Activated effector memory CD4-positive, alpha-beta T cell treated with anti-CD3 and anti-CD28 coated beads, Interleukin-2, amount 50 U/mL, for 16 hours (primary cell): ENCODE results near the gene KRT77.
"Not testable (repeated sequence)": the region's sequence is repeated elsewhere in the genome, so short reads cannot be mapped to it uniquely, and the experiment has no call there.

Source experiments
- DNase-seq: peaks from one replicate; pipeline ENCODE4 v3.0.0-alpha.2; 2020

KRT77 gene

DNA sequence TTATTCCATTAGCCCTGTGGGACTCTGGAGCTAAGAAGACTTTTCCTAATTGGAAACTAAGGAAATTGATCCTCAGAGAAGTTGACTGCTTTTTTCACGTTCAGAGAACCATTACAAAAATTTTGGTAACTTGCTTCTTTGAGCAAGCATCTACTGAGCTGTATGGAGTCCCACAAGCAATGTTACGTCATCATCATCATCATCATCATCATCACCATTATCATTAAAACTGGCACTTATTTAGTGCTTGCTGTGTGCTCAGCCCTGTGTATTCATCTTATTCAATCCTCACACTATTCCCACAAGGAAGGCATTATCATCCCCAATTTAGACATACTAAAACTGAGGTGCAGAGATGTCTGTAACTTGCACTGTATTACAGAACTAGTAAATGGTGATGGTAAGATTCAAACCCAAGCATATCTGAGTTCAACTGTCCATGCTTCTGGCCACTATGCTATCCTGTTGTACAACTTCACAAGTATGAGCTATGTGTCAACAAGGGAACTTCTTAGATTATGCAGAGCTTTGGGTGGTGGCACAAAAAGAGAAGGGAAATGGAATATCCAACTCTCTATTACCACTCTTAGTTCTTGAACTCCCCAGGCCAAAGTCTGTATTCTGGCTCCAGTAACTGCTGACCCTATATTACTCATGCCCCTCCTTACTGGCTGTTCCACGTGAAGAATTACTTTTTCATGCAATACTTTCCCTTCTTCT lies 29.5 kb downstream of the KRT77 start:
- no peak for DNase-seq

DNA sequence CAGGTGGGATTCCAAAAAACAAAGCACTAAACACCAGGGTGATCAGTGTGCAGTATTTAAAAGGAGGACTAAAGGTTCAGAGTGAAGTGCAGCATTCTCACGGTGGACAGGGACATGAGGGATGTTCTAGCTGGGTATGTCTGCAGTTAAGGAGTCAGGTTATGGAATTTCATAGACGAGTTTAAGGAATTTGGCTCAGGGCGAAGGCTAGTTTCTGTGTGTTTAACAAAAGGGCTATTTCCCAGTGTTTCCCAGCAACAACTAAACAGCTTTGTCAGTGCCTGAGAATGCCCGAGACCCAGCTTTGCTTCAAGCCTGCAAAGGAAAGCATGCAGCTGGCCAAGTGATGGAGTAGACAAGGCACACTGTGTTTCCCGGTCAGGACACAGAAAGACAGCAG lies 30.1 kb downstream of the KRT77 start:
- DNase-seq, result no peak

DNA sequence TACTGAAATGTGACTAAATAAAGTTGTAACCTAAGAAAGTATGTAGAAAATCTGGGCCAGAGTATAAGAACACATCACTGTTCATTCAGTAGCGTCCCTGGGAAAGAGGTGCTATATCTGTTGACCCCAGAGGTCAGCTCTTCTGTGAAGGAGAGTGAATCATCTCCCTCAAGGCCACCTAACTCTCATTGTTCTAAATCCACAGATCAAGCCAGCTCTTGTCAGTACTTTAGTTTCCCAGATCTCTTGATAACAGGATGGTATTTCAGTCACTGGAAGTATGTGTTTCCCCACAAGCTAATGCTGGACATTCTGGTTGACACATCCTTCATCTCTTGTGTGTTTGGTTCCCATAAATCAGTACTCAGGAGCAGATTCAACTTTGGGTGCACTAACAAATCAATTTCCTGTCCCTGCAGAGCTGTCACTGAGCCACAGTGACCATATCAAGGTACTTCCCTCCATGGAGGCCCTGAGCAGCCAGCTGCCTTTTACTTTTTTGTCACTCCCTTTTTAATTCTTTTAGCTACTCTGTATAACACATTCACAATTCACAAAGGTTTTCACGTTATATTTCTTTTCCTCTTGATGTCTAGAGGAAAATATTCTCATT lies 30.9 kb downstream of the KRT77 start:
- no peak for DNase-seq

GRCh38 chr12:52670961-52671360 lies 32.4 kb downstream of the KRT77 start:
- no peak for DNase-seq

- DNase-seq, result no peak
These were observed 32.8 kb downstream of the KRT77 start for GRCh38 chr12:52670506-52670905.

DNA sequence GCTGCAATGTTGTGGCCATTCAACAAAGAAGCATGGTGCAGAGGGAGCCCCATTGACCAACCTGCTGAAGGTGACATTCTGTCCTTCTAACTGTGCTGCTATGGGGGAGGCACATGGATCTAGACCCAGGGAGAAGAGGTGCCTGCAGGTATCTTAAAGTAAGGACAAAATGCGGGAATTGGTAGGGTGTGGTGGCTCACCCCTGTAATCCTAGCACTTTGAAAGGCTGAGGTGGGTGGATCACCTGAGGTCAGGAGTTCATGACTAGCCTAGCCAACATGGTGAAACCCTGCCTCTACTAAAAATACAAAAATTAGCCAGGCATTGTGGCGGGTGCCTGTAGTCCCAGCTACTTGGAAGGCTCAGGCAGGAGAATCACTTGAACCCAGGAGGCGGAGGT lies 33.4 kb downstream of the KRT77 start:
- DNase-seq, result not testable (repeated sequence)

DNA sequence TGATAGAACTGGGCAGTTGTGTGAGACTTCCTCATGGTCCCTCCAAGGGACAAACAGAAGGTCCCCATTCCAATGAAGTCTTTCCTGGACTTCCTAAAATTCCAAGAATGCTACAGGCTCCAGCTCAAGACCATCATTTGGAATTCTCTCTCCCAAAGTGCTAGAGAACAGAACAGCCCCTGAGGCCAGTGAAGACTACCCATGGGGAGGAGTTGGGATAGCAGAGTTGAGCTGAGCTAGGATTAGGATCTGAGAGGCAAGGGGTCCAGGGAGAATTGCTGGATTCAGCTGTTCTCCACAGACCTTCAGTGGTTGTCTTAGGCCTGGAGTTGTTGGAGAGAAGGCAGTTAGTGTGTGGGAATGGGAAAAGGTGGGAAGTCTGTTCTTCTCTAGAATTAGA lies 33.9 kb downstream of the KRT77 start:
- DNase-seq, result no peak

- no peak for DNase-seq
These were observed 35.4 kb downstream of the KRT77 start for GRCh38 chr12:52667931-52668330.

DNA sequence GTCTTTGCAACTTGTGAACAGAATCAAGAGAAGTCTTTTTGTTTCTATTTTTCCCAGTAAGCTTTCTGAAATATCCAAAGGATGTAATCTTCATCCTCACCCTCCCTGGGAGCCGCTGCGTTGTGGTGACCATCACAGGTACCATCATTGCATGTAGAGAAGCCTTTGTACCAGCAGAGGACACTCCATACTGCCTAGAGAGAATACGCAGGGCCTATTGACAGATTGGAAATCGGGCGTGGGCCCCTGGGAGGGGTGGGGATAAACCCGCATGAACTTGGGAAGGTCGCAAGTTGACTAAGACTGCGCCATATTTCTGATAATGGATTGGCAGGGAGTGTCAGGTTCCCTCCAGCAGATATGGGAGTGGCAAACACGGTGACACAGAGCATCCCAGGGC lies 35.8 kb downstream of the KRT77 start:
- no peak for DNase-seq

- no peak for DNase-seq
These were observed 36.9 kb downstream of the KRT77 start for GRCh38 chr12:52666471-52666870.

- DNase-seq, result no peak
These were observed 39.9 kb downstream of the KRT77 start for GRCh38 chr12:52663420-52663819.

DNA sequence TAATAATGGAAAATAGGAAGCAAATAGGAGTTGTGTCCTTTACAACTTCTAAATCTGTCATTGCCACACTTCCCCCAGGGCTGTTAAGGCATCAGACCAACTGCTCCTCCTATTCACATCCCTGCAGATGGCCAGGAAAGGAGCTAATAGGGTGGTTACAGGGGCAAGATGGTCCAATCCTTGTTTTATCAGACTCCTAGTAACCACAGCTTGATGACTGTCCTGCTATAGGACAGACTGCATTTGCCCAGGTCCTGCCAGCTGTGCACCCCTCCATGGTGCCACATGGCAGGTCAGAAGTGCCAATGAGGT lies 40.5 kb downstream of the KRT77 start:
- no peak for DNase-seq

GRCh38 chr12:52662093-52662917 lies 41.0 kb downstream of the KRT77 start:
- DNase-seq, result no peak

DNA sequence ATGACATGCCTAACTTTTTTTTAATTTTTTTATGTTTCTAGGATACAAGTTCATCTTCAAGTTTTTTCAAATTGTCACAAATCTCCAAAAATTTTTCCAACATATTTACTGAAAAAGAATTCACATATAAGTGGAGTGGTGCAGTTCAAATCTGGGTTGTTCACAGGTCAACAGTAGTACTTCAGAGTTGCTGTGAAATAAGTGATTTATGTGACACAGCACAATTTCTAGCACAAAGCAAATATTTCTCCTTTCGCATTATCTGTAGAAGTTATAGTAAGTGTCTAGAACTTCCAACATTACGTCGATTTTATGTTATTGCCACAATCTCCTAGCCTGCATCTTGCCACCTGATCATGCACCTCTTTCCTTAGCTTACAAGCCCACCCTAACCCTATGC lies 41.7 kb downstream of the KRT77 start:
- no peak for DNase-seq

DNA sequence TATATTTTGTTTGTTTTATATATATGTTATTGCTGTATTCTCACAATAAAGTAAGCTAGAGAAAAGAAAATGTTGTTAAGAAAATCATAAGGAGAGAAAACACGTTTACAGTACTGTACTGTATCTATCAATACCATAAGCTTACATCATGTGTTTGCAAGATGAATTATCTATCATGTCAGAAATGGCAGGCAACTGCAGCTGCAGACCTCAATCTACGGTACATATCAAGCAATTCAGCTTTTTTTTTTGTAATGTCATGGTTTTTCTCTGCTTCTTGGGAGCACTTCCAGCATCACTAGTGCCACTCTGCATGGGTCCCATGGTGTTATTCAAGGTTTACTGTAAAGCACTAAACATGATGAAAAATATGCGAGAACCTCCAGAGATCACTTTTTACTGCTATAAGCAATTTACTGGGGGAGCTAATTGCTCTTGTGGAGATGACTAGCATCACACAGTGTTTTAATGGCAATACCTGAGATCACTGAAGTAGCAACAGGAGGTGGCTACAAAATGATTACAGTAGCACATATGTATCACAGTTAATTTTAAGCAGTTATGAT lies 42.3 kb downstream of the KRT77 start:
- DNase-seq, result no peak

DNA sequence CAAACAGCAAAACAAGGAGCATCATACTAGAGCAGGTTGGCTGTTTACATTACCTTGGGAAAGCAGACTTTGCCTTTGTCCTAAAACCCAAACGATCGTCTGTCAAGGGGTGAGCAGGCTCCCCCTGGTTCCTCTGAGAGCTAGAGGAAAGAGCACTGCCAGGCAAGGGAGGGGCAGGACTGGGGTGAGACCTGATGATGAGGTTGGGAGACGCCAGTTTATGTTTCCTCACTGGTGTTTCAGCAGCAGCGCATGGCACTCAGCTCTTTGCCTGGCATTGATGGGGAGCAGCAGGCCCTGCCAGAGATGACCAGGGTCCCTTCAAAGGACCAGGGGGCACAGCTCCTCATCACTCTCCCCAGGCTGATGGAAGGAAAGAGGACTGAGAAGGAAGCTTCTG lies 43.4 kb downstream of the KRT77 start:
- DNase-seq, result no peak

DNA sequence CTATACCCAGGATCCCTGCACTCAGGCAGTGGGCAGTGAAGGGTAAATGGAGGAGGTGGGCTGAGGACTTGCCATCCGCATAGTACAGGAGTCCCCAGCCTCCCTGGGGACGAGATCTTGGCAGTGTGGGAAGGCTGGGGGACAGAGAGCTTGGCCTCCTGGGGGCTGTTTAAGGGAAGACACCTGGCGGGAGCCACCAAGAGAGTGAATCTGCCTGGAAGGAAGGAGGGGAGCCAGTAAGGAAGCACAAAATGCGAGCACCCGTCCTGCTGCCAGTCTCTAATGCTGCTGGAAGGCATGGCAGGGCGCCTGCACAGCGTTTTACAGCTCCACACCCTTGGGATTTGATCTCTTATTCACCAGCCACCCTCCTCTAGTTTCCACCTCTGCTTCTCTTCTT lies 43.9 kb downstream of the KRT77 start:
- no peak for DNase-seq

GRCh38 chr12:52658196-52658595 lies 45.1 kb downstream of the KRT77 start:
- no peak for DNase-seq

DNA sequence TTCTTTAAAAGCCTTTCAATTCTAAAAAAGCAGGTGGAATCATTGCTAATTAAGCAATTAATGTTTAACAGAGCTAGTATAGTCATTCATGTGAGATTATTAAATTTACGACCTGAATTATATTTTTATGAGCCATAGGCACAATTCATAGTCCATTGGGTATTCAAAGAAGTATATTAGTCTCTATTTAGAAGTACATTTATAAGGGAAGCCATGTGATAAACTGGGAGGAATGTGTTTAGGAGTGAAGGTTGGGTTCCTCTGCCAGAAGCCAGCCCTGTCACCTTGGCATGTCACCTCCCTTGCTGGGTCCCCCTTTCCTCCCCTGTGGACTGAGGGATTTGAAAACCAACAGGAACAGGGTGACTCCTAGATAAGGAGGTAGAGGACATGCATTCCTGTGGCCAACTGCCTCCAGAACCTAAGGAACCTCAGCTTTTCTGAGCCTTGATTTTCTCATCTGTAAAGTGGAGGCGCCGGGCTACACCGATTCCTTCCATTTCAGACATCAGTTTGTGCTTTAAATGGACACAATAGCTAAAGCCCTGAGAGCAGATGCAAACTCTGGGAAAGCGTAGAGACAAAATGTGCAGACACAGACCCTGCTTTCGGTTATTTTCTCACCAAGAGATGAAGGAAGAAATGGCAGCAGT lies 45.9 kb downstream of the KRT77 start:
- no peak for DNase-seq

- no peak for DNase-seq
These were observed 46.7 kb downstream of the KRT77 start for GRCh38 chr12:52656616-52657015.

DNA sequence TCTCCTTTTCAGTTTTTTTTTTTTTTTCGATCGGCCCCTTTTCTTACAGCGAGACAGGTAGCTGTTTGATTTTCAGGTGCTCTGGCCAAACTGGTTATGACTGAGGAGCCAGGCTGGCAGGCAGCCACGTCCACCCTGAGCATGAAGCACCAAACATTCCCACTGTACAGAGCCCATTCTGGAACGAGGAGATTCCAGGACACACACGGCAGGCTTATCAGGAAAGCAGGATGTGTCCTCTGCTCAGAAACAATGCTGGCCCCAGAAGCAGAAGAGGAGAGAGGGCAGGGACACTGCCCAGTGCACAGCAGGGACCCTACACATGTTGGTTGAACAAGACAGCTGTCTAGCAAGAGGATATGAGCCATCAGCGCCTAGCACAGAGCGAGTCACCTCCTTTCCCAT lies 47.6 kb downstream of the KRT77 start:
- no peak for DNase-seq

DNA sequence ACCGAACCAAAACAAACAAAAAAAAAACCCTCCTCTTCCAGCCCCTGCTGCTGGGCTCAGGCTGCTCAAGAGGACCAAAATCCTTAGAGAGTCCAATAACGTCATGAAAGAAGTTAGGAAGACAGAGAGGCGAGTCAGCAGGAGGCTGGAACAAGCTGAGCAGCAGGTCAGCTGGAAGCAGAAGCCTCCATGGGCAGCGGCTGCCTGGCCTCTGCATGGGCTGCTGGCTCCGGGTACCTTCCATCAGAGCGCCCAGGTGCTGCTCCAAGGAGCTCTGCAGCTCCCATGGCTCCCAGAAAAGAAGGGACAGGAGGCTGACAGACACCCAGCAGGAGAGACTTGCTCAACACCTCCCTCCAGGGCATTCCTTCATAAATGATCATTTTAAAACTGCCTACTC lies 48.1 kb downstream of the KRT77 start:
- no peak for DNase-seq

DNA sequence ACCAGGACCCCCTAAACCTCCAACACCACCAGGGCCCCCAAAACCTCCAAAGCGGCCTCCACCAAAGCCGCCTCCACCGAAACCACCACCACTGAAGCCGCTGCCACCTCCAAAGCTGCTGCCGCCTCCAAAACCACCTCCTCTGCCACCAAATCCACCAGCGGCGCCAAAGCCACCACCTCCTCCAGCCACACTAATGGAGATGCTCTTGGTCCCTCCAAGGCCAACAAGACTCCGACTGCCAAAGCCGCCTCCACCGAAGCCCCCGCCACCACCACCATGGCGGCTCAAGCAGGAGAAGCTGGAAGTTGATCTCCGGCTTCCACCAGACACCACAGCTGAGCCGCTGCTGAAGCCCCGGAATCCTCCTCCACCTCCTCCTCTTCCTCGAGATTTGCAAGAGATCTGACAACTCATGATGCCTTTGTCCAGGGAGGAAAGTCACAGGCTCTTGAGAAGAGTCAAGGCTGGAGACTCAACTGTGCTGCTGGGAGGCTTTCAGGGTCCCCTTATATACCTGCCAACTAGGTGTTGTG lies 51.5 kb downstream of the KRT77 start, which contains the start of gene KRT2:
Gene KRT2 (minus strand): TSS at position 486 of the 536 bp plus-strand sequence. CDS start 69 bp downstream, at position 417.
- no peak for DNase-seq
